ENCODE data around the gene CHD3.
"Not testable (repeated sequence)": the region's sequence is repeated elsewhere in the genome, so short reads cannot be mapped to it uniquely, and the experiment has no call there.

The CHD3 gene

GRCh38 chr17:7943291-7943690 is 54.7 kb downstream of the CHD3 start:
- H3K36me3 ChIP-seq (ENCODE audit: control insufficient read depth, insufficient read depth, low read length): peaks cover 45% of the 10 kb centered on the region
- no peaks in the 10 kb centered on the region for H3K27me3 ChIP-seq (ENCODE audit: control insufficient read depth, insufficient read depth, low read length)
- no peak overlapping the region for H3K27ac ChIP-seq (ENCODE audit: low read depth, low read length)
- no peak overlapping the region for H3K9ac ChIP-seq (ENCODE audit: low read length)
- no peaks in the 10 kb centered on the region for H3K4me1 ChIP-seq (ENCODE audit: control insufficient read depth, insufficient read depth, low read length)
- H3K4me3 ChIP-seq (ENCODE audit: low read length): no peak overlapping the region

GRCh38 chr17:7944326-7944725 is 55.7 kb downstream of the CHD3 start:
- no peak overlapping the region for H3K27ac ChIP-seq (ENCODE audit: low read depth, low read length)
- peaks cover 50% of the 10 kb centered on the region for H3K36me3 ChIP-seq (ENCODE audit: control insufficient read depth, insufficient read depth, low read length)
- no peak overlapping the region for H3K4me3 ChIP-seq (ENCODE audit: low read length)
- H3K4me1 ChIP-seq (ENCODE audit: control insufficient read depth, insufficient read depth, low read length): no peaks in the 10 kb centered on the region
- H3K9ac ChIP-seq (ENCODE audit: low read length): no peak overlapping the region
- no peaks in the 10 kb centered on the region for H3K27me3 ChIP-seq (ENCODE audit: control insufficient read depth, insufficient read depth, low read length)

GRCh38 chr17:7945651-7946050 is 57.1 kb downstream of the CHD3 start:
- no peak overlapping the region for H3K4me3 ChIP-seq (ENCODE audit: low read length)
- no peak overlapping the region for H3K27ac ChIP-seq (ENCODE audit: low read depth, low read length)
- H3K4me1 ChIP-seq (ENCODE audit: control insufficient read depth, insufficient read depth, low read length): no peaks in the 10 kb centered on the region
- peaks cover 42% of the 10 kb centered on the region for H3K36me3 ChIP-seq (ENCODE audit: control insufficient read depth, insufficient read depth, low read length)
- H3K27me3 ChIP-seq (ENCODE audit: control insufficient read depth, insufficient read depth, low read length): no peaks in the 10 kb centered on the region
- H3K9ac ChIP-seq (ENCODE audit: low read length): no peak overlapping the region

- Histone ChIP-seq H3K4me3 (ENCODE audit: low read length) (no peak overlapping the region), H3K4me1 (ENCODE audit: control insufficient read depth, insufficient read depth, low read length) (no peaks in the 10 kb centered on the region), H3K27ac (ENCODE audit: low read depth, low read length) (no peak overlapping the region), H3K36me3 (ENCODE audit: control insufficient read depth, insufficient read depth, low read length) (peaks cover 42% of the 10 kb centered on the region), H3K9ac (ENCODE audit: low read length) (no peak overlapping the region), H3K27me3 (ENCODE audit: control insufficient read depth, insufficient read depth, low read length) (no peaks in the 10 kb centered on the region)
These were observed 57.9 kb downstream of the CHD3 start for GRCh38 chr17:7946441-7946840.

GRCh38 chr17:7947651-7948050 is 59.1 kb downstream of the CHD3 start:
- H3K27ac ChIP-seq (ENCODE audit: low read depth, low read length): no peak overlapping the region
- no peak overlapping the region for H3K4me3 ChIP-seq (ENCODE audit: low read length)
- no peaks in the 10 kb centered on the region for H3K27me3 ChIP-seq (ENCODE audit: control insufficient read depth, insufficient read depth, low read length)
- H3K4me1 ChIP-seq (ENCODE audit: control insufficient read depth, insufficient read depth, low read length): peaks cover 3% of the 10 kb centered on the region
- peaks cover 42% of the 10 kb centered on the region for H3K36me3 ChIP-seq (ENCODE audit: control insufficient read depth, insufficient read depth, low read length)
- no peak overlapping the region for H3K9ac ChIP-seq (ENCODE audit: low read length)

- peaks cover 9% of the 10 kb centered on the region for H3K4me1 ChIP-seq (ENCODE audit: control insufficient read depth, insufficient read depth, low read length)
- H3K4me3 ChIP-seq (ENCODE audit: low read length): no peak overlapping the region
- H3K27ac ChIP-seq (ENCODE audit: low read depth, low read length): no peak overlapping the region
- H3K27me3 ChIP-seq (ENCODE audit: control insufficient read depth, insufficient read depth, low read length): no peaks in the 10 kb centered on the region
- no peak overlapping the region for H3K9ac ChIP-seq (ENCODE audit: low read length)
- H3K36me3 ChIP-seq (ENCODE audit: control insufficient read depth, insufficient read depth, low read length): peaks cover 25% of the 10 kb centered on the region
These were observed 62.0 kb downstream of the CHD3 start for GRCh38 chr17:7950578-7950977.

- Histone ChIP-seq H3K27me3 (ENCODE audit: control insufficient read depth, insufficient read depth, low read length) (no peaks in the 10 kb centered on the region), H3K4me1 (ENCODE audit: control insufficient read depth, insufficient read depth, low read length) (peaks cover 13% of the 10 kb centered on the region), H3K36me3 (ENCODE audit: control insufficient read depth, insufficient read depth, low read length) (peaks cover 19% of the 10 kb centered on the region), H3K27ac (ENCODE audit: low read depth, low read length) (peak overlapping the region; percentile 72), H3K4me3 (ENCODE audit: low read length) (no peak overlapping the region), H3K9ac (ENCODE audit: low read length) (no peak overlapping the region)
These were observed 62.7 kb downstream of the CHD3 start for GRCh38 chr17:7951143-7951792.

GRCh38 chr17:7953266-7953665 is 64.7 kb downstream of the CHD3 start:
- H3K4me1 ChIP-seq (ENCODE audit: control insufficient read depth, insufficient read depth, low read length): peaks cover 13% of the 10 kb centered on the region
- H3K4me3 ChIP-seq (ENCODE audit: low read length); H3K27me3 ChIP-seq (ENCODE audit: control insufficient read depth, insufficient read depth, low read length); H3K27ac ChIP-seq (ENCODE audit: low read depth, low read length); H3K36me3 ChIP-seq (ENCODE audit: control insufficient read depth, insufficient read depth, low read length); H3K9ac ChIP-seq (ENCODE audit: low read length): not testable (repeated sequence)

- H3K9ac ChIP-seq (ENCODE audit: low read length): no peak overlapping the region
- peaks cover 13% of the 10 kb centered on the region for H3K4me1 ChIP-seq (ENCODE audit: control insufficient read depth, insufficient read depth, low read length)
- H3K27me3 ChIP-seq (ENCODE audit: control insufficient read depth, insufficient read depth, low read length): no peaks in the 10 kb centered on the region
- no peak overlapping the region for H3K4me3 ChIP-seq (ENCODE audit: low read length)
- peak overlapping the region; percentile 76 for H3K27ac ChIP-seq (ENCODE audit: low read depth, low read length)
- no peaks in the 10 kb centered on the region for H3K36me3 ChIP-seq (ENCODE audit: control insufficient read depth, insufficient read depth, low read length)
These were observed 67.0 kb downstream of the CHD3 start for GRCh38 chr17:7955414-7956227.

- Histone ChIP-seq H3K27me3 (ENCODE audit: control insufficient read depth, insufficient read depth, low read length) (peaks cover 2% of the 10 kb centered on the region), H3K36me3 (ENCODE audit: control insufficient read depth, insufficient read depth, low read length) (no peaks in the 10 kb centered on the region), H3K4me1 (ENCODE audit: control insufficient read depth, insufficient read depth, low read length) (peaks cover 13% of the 10 kb centered on the region), H3K4me3 (ENCODE audit: low read length) (no peak overlapping the region), H3K9ac (ENCODE audit: low read length) (no peak overlapping the region), H3K27ac (ENCODE audit: low read depth, low read length) (peak overlapping the region; percentile 71)
These were observed 67.8 kb downstream of the CHD3 start for GRCh38 chr17:7956228-7956965.

GRCh38 chr17:7959503-7960253 is 71.1 kb downstream of the CHD3 start:
- H3K9ac ChIP-seq (ENCODE audit: low read length): no peak overlapping the region
- H3K27me3 ChIP-seq (ENCODE audit: control insufficient read depth, insufficient read depth, low read length): peaks cover 2% of the 10 kb centered on the region
- H3K36me3 ChIP-seq (ENCODE audit: control insufficient read depth, insufficient read depth, low read length): no peaks in the 10 kb centered on the region
- H3K27ac ChIP-seq (ENCODE audit: low read depth, low read length): no peak overlapping the region
- H3K4me3 ChIP-seq (ENCODE audit: low read length): no peak overlapping the region
- H3K4me1 ChIP-seq (ENCODE audit: control insufficient read depth, insufficient read depth, low read length): peaks cover 10% of the 10 kb centered on the region

- H3K27me3 ChIP-seq (ENCODE audit: control insufficient read depth, insufficient read depth, low read length): peaks cover 2% of the 10 kb centered on the region
- no peaks in the 10 kb centered on the region for H3K36me3 ChIP-seq (ENCODE audit: control insufficient read depth, insufficient read depth, low read length)
- no peak overlapping the region for H3K4me3 ChIP-seq (ENCODE audit: low read length)
- no peak overlapping the region for H3K9ac ChIP-seq (ENCODE audit: low read length)
- no peak overlapping the region for H3K27ac ChIP-seq (ENCODE audit: low read depth, low read length)
- H3K4me1 ChIP-seq (ENCODE audit: control insufficient read depth, insufficient read depth, low read length): no peaks in the 10 kb centered on the region
These were observed 72.8 kb downstream of the CHD3 start for GRCh38 chr17:7961421-7961820.

All from rectal smooth muscle tissue (tissue), 1 donor.